Stomach (tissue), 9 donors: ENCODE results near the gene MPV17L2. TPM values are rescaled to one million over a fixed set of nuclear protein-coding genes. Genes with fewer than 3 reads are reported as not detected.
A peak's percentile ranks its signal among the peaks of the same experiment; 100 is the strongest.

ENCODE experiments used
- DNase-seq, 2 donors: peaks; one replicate each; pipeline versions ENCODE4 v3.0.0 to v3.0.0-alpha.2; 2013 to 2019
- H3K27ac ChIP-seq, 5 donors: fragments of 200-600 bp in 4 of 5; sonication (generic) in 4 of 5; one replicate each; pipeline ENCODE4 v1.5.1; 2013 to 2019; ENCODE audit warnings: mild to moderate bottlenecking in 1 of 5, moderate library complexity in 1 of 5
- H3K27me3 ChIP-seq, 3 donors: fragments of 200-600 bp; sonication (generic); one replicate each; pipeline ENCODE4 v1.5.1; 2017 to 2019; ENCODE audit warnings: mixed run types in 1 of 3
- H3K36me3 ChIP-seq, 4 donors: fragments of 200-600 bp; sonication (generic); 1 replicate in 3 of 4; 2 replicates in 1 of 4; pipeline ENCODE4 v1.5.1; 2016 to 2019
- H3K4me1 ChIP-seq, 4 donors: fragments of 200-600 bp; sonication (generic); one replicate each; pipeline ENCODE4 v1.5.1; 2016 to 2019
- H3K4me3 ChIP-seq, 4 donors: fragments of 200-600 bp; sonication (generic) in 3 of 4; one replicate each; pipeline ENCODE4 v1.5.1; 2016 to 2019; ENCODE audit warnings: mild to moderate bottlenecking in 1 of 4
- H3K9me3 ChIP-seq, 4 donors: fragments of 200-600 bp; sonication (generic); one replicate each; pipeline ENCODE4 v1.5.1; 2016 to 2019
- EP300 ChIP-seq: sonication (generic); formaldehyde crosslinking; IDR thresholded peaks from one replicate; pipeline ENCODE4 v1.6.1; 2017; ENCODE audit warnings: antibody characterized with exemption
- POLR2A ChIP-seq, 4 donors: fragments of 450-650 bp; IDR thresholded peaks; one replicate each; pipeline ENCODE4 v1.6.1; 2016; ENCODE audit warnings: antibody characterized with exemption in 4 of 4, control low read depth in 2 of 4, mild to moderate bottlenecking in 1 of 4, moderate library complexity in 1 of 4
- POLR2AphosphoS5 ChIP-seq, 3 donors: sonication (generic); formaldehyde crosslinking; IDR thresholded peaks; one replicate each; pipeline ENCODE4 v1.6.1; 2016; ENCODE audit warnings: antibody characterized with exemption in 3 of 3
- WGBS, 5 donors: extraction: QIAGEN DNeasy Blood & Tissue Kit in 3 of 5; methylation state at CpG; one replicate each; pipeline versions ENCODE4 v1.1.5 to v1.1.7; 2013 to 2018; 5-methylcytosine and 5-hydroxymethylcytosine counted together
- intact Hi-C: fragments of 100-400 bp; cut with DNase I; formaldehyde crosslinking; loops from one replicate; pipeline ENCODE4 v1.15.1; 2023; ENCODE audit warnings: low total_unique reads
- polyA plus RNA-seq, 3 donors: library from polyadenylated mRNA; stranded (reverse); fragments of 200-250 nt; gene quantifications; one replicate each; pipeline ENCODE4 v1.2.3, GENCODE V29; 2013
- total RNA-seq, 5 donors: library from RNA; depleted of rRNA; stranded (reverse); fragments of >200 nt; gene quantifications; one replicate each; pipeline versions ENCODE4 v1.1.0 to v1.2.3, GENCODE V29; 2014 to 2016
- TF ChIP-seq, protein P1 (sequence below), 7 experiments: fragments of 450-650 bp in 4 of 7; fragments of 200-600 bp in 3 of 7; sonication (generic) in 3 of 7; IDR thresholded peaks; one replicate each; pipeline ENCODE4 v1.5.1; 2016 to 2019; ENCODE audit warnings: antibody characterized with exemption in 7 of 7, control low read depth in 2 of 7, mild to moderate bottlenecking in 1 of 7
- donor health status: healthy with polysubstance abuse.
- donor health status: Bipolar disorder and iron deficiency.
- donor health status: healthy.

The MPV17L2 gene
- total and polyA plus RNA-seq, 8 donors, result 5.9 to 200 (median 13.2) TPM

DNA sequence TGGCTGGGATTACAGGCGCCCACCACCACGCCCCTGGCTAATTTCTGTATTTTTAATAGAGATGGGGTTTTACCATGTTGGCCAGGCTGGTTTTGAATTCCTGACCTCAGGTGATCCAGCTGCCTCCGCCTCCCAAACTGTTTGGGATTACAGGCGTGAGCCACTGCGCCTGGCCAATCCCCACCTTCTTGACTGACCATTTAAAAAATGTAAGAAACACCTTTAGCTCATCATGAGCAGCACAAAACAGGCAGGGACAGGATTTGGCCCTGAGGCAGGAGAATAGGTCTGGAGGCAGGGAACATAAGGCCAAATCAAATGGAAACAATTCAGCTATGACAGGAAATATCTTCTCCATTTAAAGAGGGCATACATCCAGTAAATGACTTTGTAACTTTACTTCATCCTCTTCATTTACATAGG is 1.4 kb upstream of the MPV17L2 start:
- H3K4me3 ChIP-seq, result peak overlapping the region; percentile 52 to 72 (median 60)
- intact Hi-C loops, result no loop called here
- no peak for DNase-seq
- peak overlapping the region; percentile 81 to 98 (median 98) for H3K27ac ChIP-seq
- peaks cover 18 to 34% (median 28%) of the 10 kb centered on the region in 4 donors for H3K4me1 ChIP-seq
- 36 to 55% (median 47%) methylated on average over 5 of the region's 5 CpGs for WGBS, 5 donors
- no peaks in the 10 kb centered on the region for H3K27me3 ChIP-seq
- peaks cover 6 to 12% (median 12%) of the 10 kb centered on the region in 4 donors for H3K36me3 ChIP-seq
- no peaks in the 10 kb centered on the region for H3K9me3 ChIP-seq
- no peak for TF ChIP-seq EP300
- TF ChIP-seq, protein P1, sequence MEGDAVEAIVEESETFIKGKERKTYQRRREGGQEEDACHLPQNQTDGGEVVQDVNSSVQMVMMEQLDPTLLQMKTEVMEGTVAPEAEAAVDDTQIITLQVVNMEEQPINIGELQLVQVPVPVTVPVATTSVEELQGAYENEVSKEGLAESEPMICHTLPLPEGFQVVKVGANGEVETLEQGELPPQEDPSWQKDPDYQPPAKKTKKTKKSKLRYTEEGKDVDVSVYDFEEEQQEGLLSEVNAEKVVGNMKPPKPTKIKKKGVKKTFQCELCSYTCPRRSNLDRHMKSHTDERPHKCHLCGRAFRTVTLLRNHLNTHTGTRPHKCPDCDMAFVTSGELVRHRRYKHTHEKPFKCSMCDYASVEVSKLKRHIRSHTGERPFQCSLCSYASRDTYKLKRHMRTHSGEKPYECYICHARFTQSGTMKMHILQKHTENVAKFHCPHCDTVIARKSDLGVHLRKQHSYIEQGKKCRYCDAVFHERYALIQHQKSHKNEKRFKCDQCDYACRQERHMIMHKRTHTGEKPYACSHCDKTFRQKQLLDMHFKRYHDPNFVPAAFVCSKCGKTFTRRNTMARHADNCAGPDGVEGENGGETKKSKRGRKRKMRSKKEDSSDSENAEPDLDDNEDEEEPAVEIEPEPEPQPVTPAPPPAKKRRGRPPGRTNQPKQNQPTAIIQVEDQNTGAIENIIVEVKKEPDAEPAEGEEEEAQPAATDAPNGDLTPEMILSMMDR (IDR thresholded peaks at IDR 0.05), result no peak
- TF ChIP-seq POLR2A (IDR thresholded peaks at IDR 0.05), result no peak
- TF ChIP-seq POLR2AphosphoS5 (IDR thresholded peaks at IDR 0.05), result no peak

DNA sequence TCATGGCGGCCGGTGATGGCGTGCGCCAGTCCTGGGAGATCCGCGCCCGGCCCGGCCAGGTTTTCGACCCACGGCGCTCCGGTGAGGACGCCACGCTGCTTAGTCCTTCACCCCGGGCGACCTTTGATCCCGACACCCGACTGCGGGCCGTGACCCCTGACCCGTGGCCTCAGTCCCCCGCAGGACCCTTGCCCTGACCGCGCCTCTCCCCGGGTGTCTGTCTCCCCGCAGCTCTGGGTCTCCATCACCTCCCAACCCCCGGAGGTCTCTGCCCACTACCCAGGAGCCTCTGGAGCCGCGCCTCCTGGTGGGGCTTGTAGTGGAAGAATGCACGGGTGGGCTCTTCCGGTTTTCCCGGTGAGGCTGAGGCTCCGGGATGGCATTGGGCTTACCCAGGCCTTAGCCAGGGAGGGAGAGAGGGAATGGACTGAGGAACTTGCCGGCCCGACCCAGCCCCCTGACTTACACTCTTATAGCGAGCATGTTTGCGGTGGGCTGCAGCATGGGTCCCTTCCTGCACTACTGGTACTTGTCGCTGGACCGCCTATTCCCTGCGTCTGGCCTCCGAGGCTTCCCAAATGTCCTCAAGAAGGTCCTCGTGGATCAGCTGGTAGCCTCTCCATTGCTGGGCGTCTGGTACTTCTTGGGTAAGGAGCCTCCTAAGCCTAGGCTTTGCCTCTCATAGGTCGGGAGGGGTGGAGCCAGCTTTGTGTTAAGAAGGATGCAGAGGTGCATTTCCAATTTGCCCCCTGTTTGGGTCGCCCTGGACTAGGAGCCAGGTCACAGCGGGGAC is 566 bp downstream of the MPV17L2 start:
- DNase-seq, result no peak
- H3K9me3 ChIP-seq, result no peaks in the 10 kb centered on the region
- 4 to 6% (median 4%) methylated on average over 20 to 46 of the region's 46 CpGs for WGBS, 5 donors
- H3K27me3 ChIP-seq, result no peaks in the 10 kb centered on the region
- intact Hi-C loops, result no loop called here
- peak overlapping the region; percentile 88 to 98 (median 96) for H3K27ac ChIP-seq
- TF ChIP-seq POLR2A (IDR thresholded peaks at IDR 0.05) (no peak), EP300 (no peak), POLR2AphosphoS5 (IDR thresholded peaks at IDR 0.05) (no peak)
- peak overlapping the region; percentile 65 to 92 (median 82) for H3K4me3 ChIP-seq
- peaks cover 7 to 31% (median 29%) of the 10 kb centered on the region in 4 donors for H3K36me3 ChIP-seq
- H3K4me1 ChIP-seq, result peaks cover 18 to 34% (median 28%) of the 10 kb centered on the region in 4 donors

DNA sequence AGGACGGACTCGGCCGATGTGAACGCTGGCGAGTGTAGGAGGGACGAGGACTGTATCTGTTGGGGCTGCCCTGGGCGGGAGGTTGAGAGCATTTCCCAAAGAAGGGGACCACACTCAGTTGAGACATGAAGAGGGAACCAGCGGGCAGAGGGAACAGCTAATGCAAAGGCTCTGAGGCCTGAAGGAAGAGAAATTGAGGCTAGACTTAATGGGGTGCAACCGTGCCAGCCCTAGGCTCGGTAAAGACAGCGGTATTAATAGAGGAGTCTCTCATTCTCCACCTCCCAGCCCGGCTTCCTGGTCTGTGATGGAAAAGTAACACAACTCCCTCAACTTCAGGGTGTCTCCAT is 1.1 kb downstream of the MPV17L2 start:
- peak overlapping the region in 4 of 5 donors; percentile 54 to 98 (median 97) for H3K27ac ChIP-seq
- peaks cover 7 to 37% (median 34%) of the 10 kb centered on the region in 4 donors for H3K36me3 ChIP-seq
- peak overlapping the region; percentile 65 to 92 (median 82) for H3K4me3 ChIP-seq
- DNase-seq, result no peak
- peaks cover 18 to 34% (median 28%) of the 10 kb centered on the region in 4 donors for H3K4me1 ChIP-seq
- intact Hi-C loops, result no loop called here
- H3K27me3 ChIP-seq, result no peaks in the 10 kb centered on the region
- no peaks in the 10 kb centered on the region for H3K9me3 ChIP-seq
- no peak for TF ChIP-seq POLR2A (IDR thresholded peaks at IDR 0.05)
- TF ChIP-seq EP300, result no peak
- TF ChIP-seq, protein P1 (IDR thresholded peaks at IDR 0.05), result no peak
- no peak for TF ChIP-seq POLR2AphosphoS5 (IDR thresholded peaks at IDR 0.05)
- 50 to 65% (median 60%) methylated on average over 12 of the region's 12 CpGs for WGBS, 5 donors

DNA sequence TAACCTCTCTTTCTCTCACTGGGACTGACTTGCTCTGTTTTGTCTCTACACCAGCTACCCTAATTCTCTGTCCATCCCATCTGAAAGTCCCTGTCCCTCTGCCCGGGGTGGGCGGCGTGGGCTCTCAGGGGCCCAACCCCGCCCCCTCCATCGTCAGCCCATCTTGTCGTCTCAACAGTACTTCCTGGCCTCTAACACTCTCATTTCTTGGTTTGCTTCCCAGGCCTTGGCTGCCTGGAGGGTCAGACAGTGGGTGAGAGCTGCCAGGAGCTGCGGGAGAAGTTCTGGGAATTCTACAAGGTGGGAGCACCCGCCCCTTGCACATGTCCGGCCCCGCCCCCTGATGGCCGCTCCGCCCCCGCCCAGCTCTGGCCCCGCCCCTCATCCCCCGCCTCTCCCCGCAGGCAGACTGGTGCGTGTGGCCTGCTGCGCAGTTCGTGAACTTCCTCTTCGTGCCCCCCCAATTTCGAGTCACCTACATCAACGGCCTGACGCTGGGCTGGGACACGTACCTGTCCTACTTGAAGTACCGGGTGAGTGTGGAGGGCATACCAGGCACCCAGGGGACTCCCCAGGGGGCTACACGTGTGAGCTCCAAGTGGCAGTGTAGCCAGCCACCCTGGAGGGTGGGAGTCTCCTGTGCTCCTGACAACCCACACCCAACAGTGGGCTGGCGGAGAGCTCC is 1.7 kb downstream of the MPV17L2 start:
- peak in 1 of 2 donors; percentile 65 for DNase-seq
- H3K9me3 ChIP-seq, result no peaks in the 10 kb centered on the region
- intact Hi-C loops, result no loop called here
- H3K4me3 ChIP-seq, result peak overlapping the region in 3 of 4 donors; percentile 23 to 72 (median 65)
- TF ChIP-seq, protein P1 (IDR thresholded peaks at IDR 0.05), result no peak
- TF ChIP-seq POLR2AphosphoS5 (IDR thresholded peaks at IDR 0.05) (no peak), EP300 (no peak), POLR2A (IDR thresholded peaks at IDR 0.05) (no peak)
- no peaks in the 10 kb centered on the region for H3K27me3 ChIP-seq
- peaks cover 18 to 34% (median 28%) of the 10 kb centered on the region in 4 donors for H3K4me1 ChIP-seq
- H3K36me3 ChIP-seq, result peaks cover 7 to 42% (median 39%) of the 10 kb centered on the region in 4 donors
- 25 to 45% (median 32%) methylated on average over 16 to 27 of the region's 27 CpGs for WGBS, 5 donors
- peak overlapping the region in 4 of 5 donors; percentile 54 to 98 (median 97) for H3K27ac ChIP-seq
